ENCODE results near the gene CAMTA1.

- TF ChIP-seq CTCF (IDR thresholded peaks at IDR 0.05; ENCODE audit: borderline replicate concordance, extremely low read depth, low read length, poor library complexity, severe bottlenecking) (no peak), EZH2 (IDR thresholded peaks at IDR 0.05; ENCODE audit: borderline replicate concordance, low read depth, low read length, severe bottlenecking) (no peak)
These were observed 84.3 kb downstream of the CAMTA1 start for GRCh38 chr1:6869545-6869944.

Data from DND-41 (cell line).